OCI-LY7 (cell line): ENCODE data around the gene PPP2R3B. TPM values are rescaled to one million over a fixed set of nuclear protein-coding genes. Genes with fewer than 3 reads are reported as not detected.

Source experiments
- BruUV-seq: library from RNA; stranded (reverse); fragments of 400-500 nt; replicated peaks from 2 replicates; lab custom pipeline; 2021; lab: Mats Ljungman, UMichigan
- CTCF ChIA-PET: fragments of 300-600 bp; sonication (Branson Sonifier 250); formaldehyde crosslinking; loops from one replicate; lab custom pipeline; 2022; ENCODE audit warnings: antibody characterized with exemption; ENCODE audit not compliant: unreplicated experiment; lab: Charles Lee
- POLR2A ChIA-PET: fragments of 300-600 bp; sonication (Branson Sonifier 250); formaldehyde crosslinking; loops from one replicate; lab custom pipeline; 2022; ENCODE audit warnings: antibody characterized with exemption; lab: Charles Lee
- DNase-seq: peaks from one replicate; pipeline ENCODE4 v3.0.0-alpha.2; 2015; ENCODE audit warnings: low spot score
- H2AFZ ChIP-seq: fragments of 200-600 bp; sonication (generic), shearing (Covaris generic); 2 replicates; pipeline ENCODE4 v1.6.1; 2014; ENCODE audit warnings: mild to moderate bottlenecking, antibody characterized with exemption, low read length, moderate library complexity
- H3K27ac ChIP-seq: fragments of 200-600 bp; sonication (generic); 2 replicates; pipeline ENCODE4 v1.5.1; 2014; ENCODE audit warnings: mixed run types, low read depth, mild to moderate bottlenecking, moderate library complexity, low read length, inconsistent platforms; ENCODE audit not compliant: poor library complexity, severe bottlenecking
- H3K36me3 ChIP-seq: fragments of 200-600 bp; sonication (generic); 2 replicates; pipeline ENCODE4 v1.6.1; 2014; ENCODE audit warnings: mild to moderate bottlenecking, antibody characterized with exemption, low read length, moderate library complexity, mixed read lengths; ENCODE audit not compliant: insufficient read depth
- H3K4me1 ChIP-seq: fragments of 200-600 bp; sonication (generic); 2 replicates; pipeline ENCODE4 v1.5.1; 2014; ENCODE audit warnings: mild to moderate bottlenecking, low read length; ENCODE audit not compliant: insufficient read depth, poor library complexity, severe bottlenecking
- H3K4me2 ChIP-seq: fragments of 200-600 bp; sonication (generic); 2 replicates; pipeline ENCODE4 v1.6.1; 2014; ENCODE audit warnings: mild to moderate bottlenecking, low read length
- H3K4me3 ChIP-seq: fragments of 200-600 bp; sonication (generic); 2 replicates; pipeline ENCODE4 v1.5.1; 2014; ENCODE audit warnings: mild to moderate bottlenecking, low read depth, low read length; ENCODE audit not compliant: poor library complexity, severe bottlenecking
- H3K79me2 ChIP-seq: fragments of 200-600 bp; sonication (generic); 2 replicates; pipeline ENCODE4 v1.6.1; 2016; ENCODE audit warnings: low read depth, mild to moderate bottlenecking, low read length, moderate library complexity, mixed read lengths; ENCODE audit not compliant: insufficient read depth
- H3K9me2 ChIP-seq: fragments of 200-600 bp; sonication (generic); 2 replicates; pipeline ENCODE4 v1.6.1; 2016; ENCODE audit warnings: mild to moderate bottlenecking, low read length, mixed read lengths; ENCODE audit not compliant: insufficient read depth
- H3K9me3 ChIP-seq: fragments of 200-600 bp; sonication (generic); 2 replicates; pipeline ENCODE4 v1.6.1; 2014; ENCODE audit warnings: mild to moderate bottlenecking, mixed run types, low read length, mixed read lengths
- H4K20me1 ChIP-seq: fragments of 200-600 bp; sonication (generic); 2 replicates; pipeline ENCODE4 v1.6.1; 2014; ENCODE audit warnings: mild to moderate bottlenecking, antibody characterized with exemption, low read length, moderate library complexity, mixed read lengths; ENCODE audit not compliant: insufficient read depth
- EZH2phosphoT487 ChIP-seq: fragments of 200-600 bp; sonication (generic); IDR thresholded peaks from 2 replicates; pipeline ENCODE4 v1.6.1; 2018; ENCODE audit warnings: low read depth, borderline replicate concordance, mild to moderate bottlenecking, mixed run types, antibody characterized with exemption, low read length, moderate library complexity, mixed read lengths
- intact Hi-C: fragments of 100-400 bp; cut with micrococcal nuclease; formaldehyde crosslinking; loops from one replicate; pipeline ENCODE4 v1.10.0; 2022; ENCODE audit not compliant: unreplicated experiment
- total RNA-seq, 2 experiments: library from RNA; depleted of rRNA in 1 of 2; stranded (reverse); fragments of >200 nt in 1 of 2; shearing (Covaris generic) in 1 of 2; gene quantifications; 2 replicates each; pipeline ENCODE4 v1.2.3, GENCODE V29; 2014 to 2022
- TF ChIP-seq, protein P1 (sequence below): fragments of 200-600 bp; sonication (generic); conservative IDR thresholded peaks from 2 replicates; pipeline ENCODE4 v1.5.1; 2014; ENCODE audit warnings: mild to moderate bottlenecking, antibody characterized with exemption, low read length, moderate library complexity, mixed read lengths

PPP2R3B gene
- total RNA-seq, 2 experiments from 2014 or later, result 270 to 342 TPM

DNA sequence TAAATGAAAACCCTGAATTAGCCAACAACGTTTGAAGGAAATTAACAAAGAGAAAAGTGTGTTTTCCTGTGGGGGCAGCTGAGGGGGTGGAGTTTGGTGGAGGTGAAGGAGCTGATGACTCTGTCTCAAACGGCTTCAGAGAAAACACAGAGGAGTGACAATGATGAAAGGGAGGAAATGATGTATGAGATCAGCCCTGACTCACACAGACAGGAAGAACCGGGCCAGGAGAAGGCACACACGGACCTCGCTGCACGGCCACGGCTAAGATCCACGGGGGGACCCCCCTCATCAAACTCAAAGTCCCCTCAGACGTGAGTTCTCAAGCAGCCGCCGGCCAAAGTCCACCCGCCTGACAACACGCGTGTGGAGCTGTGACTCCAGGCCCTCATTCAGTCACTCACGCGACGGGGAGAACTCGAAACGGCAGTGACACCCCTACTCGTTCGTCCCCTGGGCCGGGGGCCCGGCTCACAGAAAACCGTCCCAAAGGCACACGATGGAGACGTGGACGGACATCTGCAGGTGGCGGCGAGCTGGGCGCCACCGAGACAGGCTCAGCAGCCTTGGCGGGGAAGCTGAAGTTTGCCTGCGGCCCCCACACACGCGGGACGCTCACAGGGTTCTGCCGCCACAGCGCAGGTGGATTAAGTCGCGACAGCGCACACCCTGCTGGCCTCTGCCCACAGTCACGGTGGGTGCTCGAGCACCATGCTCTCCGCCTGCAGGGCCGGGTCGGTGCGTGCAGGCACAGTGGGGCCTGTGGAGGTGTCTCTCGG lies 28.8 kb downstream of the PPP2R3B start:
- no TSS peak for BruUV-seq

GRCh38 chrX:357035-357692 lies 29.5 kb downstream of the PPP2R3B start:
- TSS peak; percentile 41 for BruUV-seq
- no peak overlapping the region for H3K4me3 ChIP-seq
- H3K27ac ChIP-seq, result no peak overlapping the region
- no peak for TF ChIP-seq EZH2phosphoT487
- DNase-seq, result no peak
- H2AFZ ChIP-seq, result no peak overlapping the region
- H3K9me3 ChIP-seq, result no peaks in the 10 kb centered on the region
- POLR2A ChIA-PET, result no interaction called here
- CTCF ChIA-PET, result no interaction called here
- no peaks in the 10 kb centered on the region for H4K20me1 ChIP-seq
- H3K9me2 ChIP-seq, result no peaks in the 10 kb centered on the region
- no peaks in the 10 kb centered on the region for H3K4me1 ChIP-seq
- H3K79me2 ChIP-seq, result peaks cover 53% of the 10 kb centered on the region
- no peak overlapping the region for H3K4me2 ChIP-seq
- H3K36me3 ChIP-seq, result peaks cover 98% of the 10 kb centered on the region
- intact Hi-C loops, result no loop called here

More for the DNA sequence above, 28.8 kb downstream of the PPP2R3B start:
- Histone ChIP-seq H4K20me1 (no peaks in the 10 kb centered on the region), H3K4me2 (no peak overlapping the region), H3K36me3 (peaks cover 98% of the 10 kb centered on the region), H3K4me1 (no peaks in the 10 kb centered on the region), H3K4me3 (no peak overlapping the region), H3K79me2 (peaks cover 54% of the 10 kb centered on the region), H2AFZ (no peak overlapping the region), H3K9me3 (no peaks in the 10 kb centered on the region), H3K9me2 (no peaks in the 10 kb centered on the region), H3K27ac (no peak overlapping the region)
- POLR2A ChIA-PET, result no interaction called here
- intact Hi-C loops, result no loop called here
- CTCF ChIA-PET, result no interaction called here
- TF ChIP-seq, protein P1, sequence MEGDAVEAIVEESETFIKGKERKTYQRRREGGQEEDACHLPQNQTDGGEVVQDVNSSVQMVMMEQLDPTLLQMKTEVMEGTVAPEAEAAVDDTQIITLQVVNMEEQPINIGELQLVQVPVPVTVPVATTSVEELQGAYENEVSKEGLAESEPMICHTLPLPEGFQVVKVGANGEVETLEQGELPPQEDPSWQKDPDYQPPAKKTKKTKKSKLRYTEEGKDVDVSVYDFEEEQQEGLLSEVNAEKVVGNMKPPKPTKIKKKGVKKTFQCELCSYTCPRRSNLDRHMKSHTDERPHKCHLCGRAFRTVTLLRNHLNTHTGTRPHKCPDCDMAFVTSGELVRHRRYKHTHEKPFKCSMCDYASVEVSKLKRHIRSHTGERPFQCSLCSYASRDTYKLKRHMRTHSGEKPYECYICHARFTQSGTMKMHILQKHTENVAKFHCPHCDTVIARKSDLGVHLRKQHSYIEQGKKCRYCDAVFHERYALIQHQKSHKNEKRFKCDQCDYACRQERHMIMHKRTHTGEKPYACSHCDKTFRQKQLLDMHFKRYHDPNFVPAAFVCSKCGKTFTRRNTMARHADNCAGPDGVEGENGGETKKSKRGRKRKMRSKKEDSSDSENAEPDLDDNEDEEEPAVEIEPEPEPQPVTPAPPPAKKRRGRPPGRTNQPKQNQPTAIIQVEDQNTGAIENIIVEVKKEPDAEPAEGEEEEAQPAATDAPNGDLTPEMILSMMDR, result no peak
- TF ChIP-seq EZH2phosphoT487, result no peak
- no peak for DNase-seq

DNA sequence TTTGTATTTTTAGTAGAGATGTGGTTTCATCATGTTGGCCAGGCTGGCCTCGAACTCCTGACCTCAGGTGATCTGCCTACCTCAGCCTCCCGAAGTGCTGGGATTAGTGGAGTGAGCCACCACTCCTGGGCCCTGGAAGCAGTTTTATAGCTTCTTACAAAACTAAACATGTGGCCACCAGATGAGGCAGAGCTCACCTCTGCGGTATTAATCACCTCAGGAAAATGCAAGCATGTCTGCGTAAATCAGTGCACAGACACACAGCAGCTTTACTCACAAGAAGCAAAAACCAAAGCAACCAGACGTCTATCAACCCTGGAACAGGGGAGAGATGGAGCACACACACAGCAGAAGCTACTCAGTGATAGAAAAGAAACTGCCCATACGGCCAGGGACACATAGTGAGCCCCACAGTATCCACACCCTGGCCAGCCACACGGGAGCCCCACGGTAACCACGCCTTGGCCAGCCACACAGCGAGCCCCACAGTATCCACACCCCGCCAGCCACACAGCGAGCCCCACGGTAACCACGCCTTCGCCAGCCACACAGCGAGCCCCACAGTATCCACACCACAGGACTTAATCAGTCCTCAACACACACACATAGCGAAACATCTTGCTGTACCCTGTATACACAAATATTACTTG lies 30.2 kb downstream of the PPP2R3B start:
- Histone ChIP-seq H4K20me1 (no peaks in the 10 kb centered on the region), H3K36me3 (peaks cover 97% of the 10 kb centered on the region), H2AFZ (no peak overlapping the region), H3K9me2 (no peaks in the 10 kb centered on the region), H3K9me3 (no peaks in the 10 kb centered on the region), H3K4me2 (no peak overlapping the region), H3K27ac (no peak overlapping the region), H3K79me2 (peaks cover 58% of the 10 kb centered on the region), H3K4me1 (no peaks in the 10 kb centered on the region), H3K4me3 (no peak overlapping the region)
- CTCF ChIA-PET, result no interaction called here
- no TSS peak for BruUV-seq
- intact Hi-C loops, result no loop called here
- TF ChIP-seq EZH2phosphoT487, result no peak
- TF ChIP-seq, protein P1, result no peak
- no peak for DNase-seq
- POLR2A ChIA-PET, result no interaction called here
